OCI-LY7 (cell line): ENCODE results near the gene GNLY. TPM values are rescaled to one million over a fixed set of nuclear protein-coding genes. Genes with fewer than 3 reads are reported as not detected.
"Not testable (repeated sequence)": the region's sequence is repeated elsewhere in the genome, so short reads cannot be mapped to it uniquely, and the experiment has no call there.

Experiments
- BruUV-seq: library from RNA; stranded (reverse); fragments of 400-500 nt; replicated peaks from 2 replicates; lab custom pipeline; 2021; lab: Mats Ljungman, UMichigan
- CTCF ChIA-PET: fragments of 300-600 bp; sonication (Branson Sonifier 250); formaldehyde crosslinking; loops from one replicate; lab custom pipeline; 2022; ENCODE audit warnings: antibody characterized with exemption; ENCODE audit not compliant: unreplicated experiment; lab: Charles Lee
- POLR2A ChIA-PET: fragments of 300-600 bp; sonication (Branson Sonifier 250); formaldehyde crosslinking; loops from one replicate; lab custom pipeline; 2022; ENCODE audit warnings: antibody characterized with exemption; lab: Charles Lee
- DNase-seq: peaks from one replicate; pipeline ENCODE4 v3.0.0-alpha.2; 2015; ENCODE audit warnings: low spot score
- H2AFZ ChIP-seq: fragments of 200-600 bp; sonication (generic), shearing (Covaris generic); 2 replicates; pipeline ENCODE4 v1.6.1; 2014; ENCODE audit warnings: mild to moderate bottlenecking, antibody characterized with exemption, low read length, moderate library complexity
- H3K27ac ChIP-seq: fragments of 200-600 bp; sonication (generic); 2 replicates; pipeline ENCODE4 v1.5.1; 2014; ENCODE audit warnings: mixed run types, low read depth, mild to moderate bottlenecking, moderate library complexity, low read length, inconsistent platforms; ENCODE audit not compliant: poor library complexity, severe bottlenecking
- H3K36me3 ChIP-seq: fragments of 200-600 bp; sonication (generic); 2 replicates; pipeline ENCODE4 v1.6.1; 2014; ENCODE audit warnings: mild to moderate bottlenecking, antibody characterized with exemption, low read length, moderate library complexity, mixed read lengths; ENCODE audit not compliant: insufficient read depth
- H3K4me1 ChIP-seq: fragments of 200-600 bp; sonication (generic); 2 replicates; pipeline ENCODE4 v1.5.1; 2014; ENCODE audit warnings: mild to moderate bottlenecking, low read length; ENCODE audit not compliant: insufficient read depth, poor library complexity, severe bottlenecking
- H3K4me2 ChIP-seq: fragments of 200-600 bp; sonication (generic); 2 replicates; pipeline ENCODE4 v1.6.1; 2014; ENCODE audit warnings: mild to moderate bottlenecking, low read length
- H3K4me3 ChIP-seq: fragments of 200-600 bp; sonication (generic); 2 replicates; pipeline ENCODE4 v1.5.1; 2014; ENCODE audit warnings: mild to moderate bottlenecking, low read depth, low read length; ENCODE audit not compliant: poor library complexity, severe bottlenecking
- H3K79me2 ChIP-seq: fragments of 200-600 bp; sonication (generic); 2 replicates; pipeline ENCODE4 v1.6.1; 2016; ENCODE audit warnings: low read depth, mild to moderate bottlenecking, low read length, moderate library complexity, mixed read lengths; ENCODE audit not compliant: insufficient read depth
- H3K9me2 ChIP-seq: fragments of 200-600 bp; sonication (generic); 2 replicates; pipeline ENCODE4 v1.6.1; 2016; ENCODE audit warnings: mild to moderate bottlenecking, low read length, mixed read lengths; ENCODE audit not compliant: insufficient read depth
- H3K9me3 ChIP-seq: fragments of 200-600 bp; sonication (generic); 2 replicates; pipeline ENCODE4 v1.6.1; 2014; ENCODE audit warnings: mild to moderate bottlenecking, mixed run types, low read length, mixed read lengths
- H4K20me1 ChIP-seq: fragments of 200-600 bp; sonication (generic); 2 replicates; pipeline ENCODE4 v1.6.1; 2014; ENCODE audit warnings: mild to moderate bottlenecking, antibody characterized with exemption, low read length, moderate library complexity, mixed read lengths; ENCODE audit not compliant: insufficient read depth
- CTCF ChIP-seq: fragments of 200-600 bp; sonication (generic); conservative IDR thresholded peaks from 2 replicates; pipeline ENCODE4 v1.5.1; 2014; ENCODE audit warnings: mild to moderate bottlenecking, antibody characterized with exemption, low read length, moderate library complexity, mixed read lengths
- EZH2phosphoT487 ChIP-seq: fragments of 200-600 bp; sonication (generic); IDR thresholded peaks from 2 replicates; pipeline ENCODE4 v1.6.1; 2018; ENCODE audit warnings: low read depth, borderline replicate concordance, mild to moderate bottlenecking, mixed run types, antibody characterized with exemption, low read length, moderate library complexity, mixed read lengths
- intact Hi-C: fragments of 100-400 bp; cut with micrococcal nuclease; formaldehyde crosslinking; loops from one replicate; pipeline ENCODE4 v1.10.0; 2022; ENCODE audit not compliant: unreplicated experiment
- total RNA-seq, 2 experiments: library from RNA; depleted of rRNA in 1 of 2; stranded (reverse); fragments of >200 nt in 1 of 2; shearing (Covaris generic) in 1 of 2; gene quantifications; 2 replicates each; pipeline ENCODE4 v1.2.3, GENCODE V29; 2014 to 2022

The GNLY gene
- total RNA-seq, 2 experiments from 2014 or later = not detected

DNA sequence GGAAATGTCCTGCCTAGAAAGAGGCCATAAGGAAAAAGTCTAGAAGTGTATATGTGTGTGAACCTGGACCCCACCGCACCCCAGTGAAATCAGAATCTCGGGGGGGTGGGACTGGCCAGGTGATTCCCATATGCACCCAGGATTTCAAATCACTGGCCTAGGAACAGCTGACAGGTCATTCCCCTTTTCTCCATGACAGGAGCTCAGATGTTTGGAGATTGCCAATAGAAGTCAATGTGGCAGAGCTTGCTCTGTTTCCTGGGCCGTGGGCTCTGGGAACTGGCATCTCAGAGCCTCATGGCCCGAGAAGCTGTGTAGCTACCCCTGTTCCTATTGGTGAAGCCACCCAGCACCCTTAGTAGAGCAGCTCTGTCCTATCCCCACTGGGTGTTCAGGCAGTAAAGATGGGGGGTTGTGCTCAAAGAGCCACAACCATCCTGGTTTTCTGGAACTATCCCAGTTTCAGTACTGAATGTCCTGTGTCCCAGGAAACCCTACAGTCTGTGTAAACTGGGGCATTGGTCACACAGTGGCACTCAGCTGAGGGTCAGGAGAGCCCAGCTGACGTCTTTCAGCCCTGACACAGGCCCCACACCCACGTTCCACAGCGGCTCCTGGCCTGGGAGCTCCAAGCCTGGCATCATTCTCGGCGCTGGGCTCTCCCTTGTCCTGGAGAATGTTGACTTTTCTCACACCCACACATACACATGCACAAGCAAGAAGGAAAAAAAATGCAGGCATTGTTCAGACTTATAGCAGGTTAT, 18.9 kb downstream of the GNLY start:
- Histone ChIP-seq H3K79me2 (no peaks in the 10 kb centered on the region), H3K27ac (no peak overlapping the region), H3K4me1 (no peaks in the 10 kb centered on the region), H3K4me3 (no peak overlapping the region), H3K9me3 (no peaks in the 10 kb centered on the region), H4K20me1 (no peaks in the 10 kb centered on the region), H3K4me2 (no peak overlapping the region), H3K9me2 (no peaks in the 10 kb centered on the region), H3K36me3 (no peaks in the 10 kb centered on the region), H2AFZ (no peak overlapping the region)
- ChIA-PET CTCF (interaction anchor here (0.6 kb wide), 1 partner anchor 14 kb away, joined by 3 read pairs; no protein-coding TSS in a partner anchor), POLR2A (interaction anchor here (0.5 kb wide), 1 partner anchor 168 kb away, joined by 3 read pairs; no protein-coding TSS in a partner anchor)
- no TSS peak for BruUV-seq
- TF ChIP-seq CTCF (no peak), EZH2phosphoT487 (no peak)
- intact Hi-C loops = no loop called here
- DNase-seq = no peak

DNA sequence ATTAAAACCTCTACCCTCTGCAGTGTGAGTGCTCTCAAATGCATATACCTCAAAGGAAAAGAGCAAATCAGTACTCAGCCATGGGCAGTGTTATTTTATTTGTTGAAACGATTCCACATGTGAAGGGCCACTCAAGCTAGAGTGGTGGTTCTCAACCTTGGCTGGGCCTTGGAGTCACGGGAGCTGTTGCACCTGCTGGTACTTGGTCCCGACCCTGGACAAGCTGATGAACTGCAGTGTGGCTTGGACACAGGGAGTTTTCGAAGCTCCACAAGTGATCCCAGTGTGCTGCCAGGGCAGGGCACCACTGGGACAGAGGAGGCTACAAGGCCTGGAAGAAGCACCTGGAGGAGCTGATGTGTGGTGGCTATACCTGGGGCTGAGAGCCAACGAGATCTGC, 19.7 kb downstream of the GNLY start:
- Histone ChIP-seq H3K9me3 (no peaks in the 10 kb centered on the region), H3K4me3 (no peak overlapping the region), H3K36me3 (no peaks in the 10 kb centered on the region), H3K9me2 (no peaks in the 10 kb centered on the region), H3K79me2 (no peaks in the 10 kb centered on the region), H3K4me2 (no peak overlapping the region), H4K20me1 (no peaks in the 10 kb centered on the region), H2AFZ (no peak overlapping the region), H3K27ac (no peak overlapping the region), H3K4me1 (no peaks in the 10 kb centered on the region)
- POLR2A ChIA-PET = interaction anchor here (0.6 kb wide), 1 partner anchor 154 kb away, joined by 4 read pairs; no protein-coding TSS in a partner anchor
- CTCF ChIA-PET = interaction anchor here (0.6 to 1.0 kb wide), 2 partner anchors 15 to 35 kb away, joined by 3 read pairs; no protein-coding TSS in a partner anchor
- TF ChIP-seq EZH2phosphoT487 = no peak
- TF ChIP-seq CTCF = no peak
- no TSS peak for BruUV-seq
- DNase-seq = no peak
- intact Hi-C loops = no loop called here

DNA sequence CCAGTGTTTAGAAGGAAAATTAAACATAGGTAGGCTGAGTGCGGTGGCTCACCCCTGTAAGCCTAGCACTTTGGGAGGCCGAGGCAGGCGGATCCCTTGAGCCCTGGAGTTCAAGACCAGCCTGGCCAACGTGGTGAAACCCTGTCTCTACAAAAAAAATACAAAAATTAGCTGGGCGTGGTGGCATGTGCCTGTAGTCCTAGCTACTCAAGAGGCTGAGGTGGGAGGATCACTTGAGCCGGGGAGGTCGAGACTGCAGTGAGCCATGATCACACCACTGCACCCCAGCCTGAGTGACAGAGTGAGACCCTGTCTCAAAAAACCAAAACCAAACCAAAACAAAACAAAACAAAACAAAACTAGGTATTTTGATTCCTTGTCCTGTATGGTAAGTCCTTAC, 20.3 kb downstream of the GNLY start:
- H4K20me1 ChIP-seq, intact Hi-C loops, BruUV-seq, H3K4me1 ChIP-seq, DNase-seq, H3K9me3 ChIP-seq, H2AFZ ChIP-seq, H3K4me3 ChIP-seq, H3K36me3 ChIP-seq, H3K4me2 ChIP-seq, H3K27ac ChIP-seq, H3K79me2 ChIP-seq, H3K9me2 ChIP-seq: not testable (repeated sequence)
- ChIA-PET CTCF (interaction anchor here (1.0 kb wide), 1 partner anchor 35 kb away, joined by 3 read pairs; no protein-coding TSS in a partner anchor), POLR2A (interaction anchor here (0.6 kb wide), 1 partner anchor 154 kb away, joined by 4 read pairs; no protein-coding TSS in a partner anchor)
